NCI-H510A (cell line): ENCODE measurements around the gene SKA2.
"Not testable (repeated sequence)": the region's sequence is repeated elsewhere in the genome, so short reads cannot be mapped to it uniquely, and the experiment has no call there.

Source experiments
- DNase-seq: peaks from one replicate; lab custom pipeline; 2025; lab: John Stamatoyannopoulos, UW

Gene SKA2

DNA sequence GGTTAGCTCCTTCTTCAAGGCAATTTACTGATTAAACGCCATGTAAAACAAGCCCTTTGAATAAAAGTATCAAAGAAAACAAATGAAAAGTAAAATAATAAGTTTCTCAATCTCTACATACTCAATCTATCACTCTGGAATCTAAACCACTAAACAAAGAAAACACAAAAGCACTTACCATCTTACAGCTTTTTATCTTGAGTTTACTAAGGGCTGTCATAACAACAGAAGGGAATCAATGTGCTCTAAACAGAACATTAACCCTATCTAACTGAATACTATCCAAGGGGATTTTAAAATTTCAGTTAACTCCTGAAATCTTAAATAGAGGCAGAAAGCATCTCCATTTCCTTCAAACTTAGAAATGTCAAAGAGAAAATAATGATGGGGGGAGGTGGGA lies 3.4 kb downstream of the SKA2 start:
- DNase-seq: no peak

- DNase-seq: no peak
These were observed 4.0 kb downstream of the SKA2 start for GRCh38 chr17:59151006-59151405.

DNA sequence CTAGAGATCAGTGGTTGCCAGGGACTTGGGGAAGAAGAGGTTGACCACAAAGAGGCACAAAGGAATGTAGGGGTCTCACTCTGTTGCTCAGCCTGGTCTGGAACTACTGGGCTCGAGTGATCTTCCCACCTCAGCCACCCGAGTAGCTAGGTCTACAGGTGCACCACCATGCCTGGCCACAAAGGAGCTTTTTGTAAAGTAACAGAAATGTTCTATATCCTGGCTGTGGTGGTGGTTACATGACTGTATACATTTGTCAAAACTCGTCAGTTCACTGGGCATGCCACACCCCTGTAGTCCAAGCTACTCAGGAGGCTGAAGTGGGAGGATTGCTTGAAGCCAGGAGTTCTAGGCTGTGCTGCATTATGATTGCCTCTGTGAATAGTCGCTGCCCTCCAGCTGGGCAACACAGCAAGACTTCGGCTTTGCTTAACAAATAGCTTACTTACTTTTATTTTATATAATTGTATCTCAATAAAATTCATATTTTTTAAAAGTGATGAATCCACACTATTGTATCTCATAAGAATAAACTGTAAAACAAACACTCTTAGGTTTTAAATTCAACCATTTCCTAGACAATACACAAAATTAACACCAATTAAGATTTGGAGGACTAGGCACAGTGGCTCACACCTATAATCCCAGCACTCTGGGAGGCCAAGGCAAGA lies 5.0 kb downstream of the SKA2 start:
- no peak for DNase-seq

GRCh38 chr17:59149051-59149450 lies 5.9 kb downstream of the SKA2 start:
- DNase-seq: no peak

- no peak for DNase-seq
These were observed 9.4 kb downstream of the SKA2 start for GRCh38 chr17:59145571-59146096.

- no peak for DNase-seq
These were observed 13.1 kb downstream of the SKA2 start for GRCh38 chr17:59141860-59142259.

GRCh38 chr17:59139939-59140338 lies 15.0 kb downstream of the SKA2 start:
- no peak for DNase-seq

DNA sequence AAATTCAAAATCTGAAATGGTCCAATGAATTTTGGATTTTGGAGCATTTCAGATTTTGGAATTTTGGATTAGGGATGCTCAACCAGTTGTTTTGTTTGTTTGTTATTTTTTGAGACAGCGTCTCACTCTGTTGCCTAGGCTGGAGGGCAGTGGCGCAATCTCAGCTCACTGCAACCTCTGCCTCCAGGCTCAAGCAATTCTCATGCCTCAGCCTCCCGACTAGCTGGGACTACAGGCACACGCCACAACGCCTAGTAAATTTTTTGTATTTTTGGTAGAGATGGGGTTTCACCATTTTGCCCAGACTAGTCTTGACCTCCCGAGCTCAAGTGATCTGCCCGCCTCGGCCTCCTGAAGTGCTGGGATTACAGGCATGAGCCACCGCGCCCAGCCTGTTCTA lies 16.6 kb downstream of the SKA2 start:
- not testable (repeated sequence) for DNase-seq

GRCh38 chr17:59131131-59131530 lies 23.9 kb downstream of the SKA2 start:
- no peak for DNase-seq

DNA sequence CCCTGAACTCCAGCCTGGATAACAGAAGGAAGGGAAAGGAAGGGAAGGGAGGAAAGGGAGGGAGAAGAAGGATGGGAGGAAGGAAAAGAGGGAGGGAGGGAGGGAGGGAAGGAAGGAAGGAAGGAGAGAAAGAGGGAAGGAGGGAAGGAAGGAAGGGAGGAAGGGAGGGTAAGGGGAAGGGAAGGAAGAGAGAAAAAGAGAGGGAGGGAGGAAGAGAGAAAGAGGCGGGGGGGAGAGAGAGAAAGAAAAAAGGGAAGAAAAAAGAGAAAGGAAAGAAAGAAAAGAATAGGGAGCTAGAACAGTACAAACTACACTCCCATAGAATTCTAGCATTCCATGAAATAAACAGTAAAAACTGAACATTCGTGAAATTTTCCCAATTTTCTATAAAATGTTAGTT lies 25.2 kb downstream of the SKA2 start:
- no peak for DNase-seq

DNA sequence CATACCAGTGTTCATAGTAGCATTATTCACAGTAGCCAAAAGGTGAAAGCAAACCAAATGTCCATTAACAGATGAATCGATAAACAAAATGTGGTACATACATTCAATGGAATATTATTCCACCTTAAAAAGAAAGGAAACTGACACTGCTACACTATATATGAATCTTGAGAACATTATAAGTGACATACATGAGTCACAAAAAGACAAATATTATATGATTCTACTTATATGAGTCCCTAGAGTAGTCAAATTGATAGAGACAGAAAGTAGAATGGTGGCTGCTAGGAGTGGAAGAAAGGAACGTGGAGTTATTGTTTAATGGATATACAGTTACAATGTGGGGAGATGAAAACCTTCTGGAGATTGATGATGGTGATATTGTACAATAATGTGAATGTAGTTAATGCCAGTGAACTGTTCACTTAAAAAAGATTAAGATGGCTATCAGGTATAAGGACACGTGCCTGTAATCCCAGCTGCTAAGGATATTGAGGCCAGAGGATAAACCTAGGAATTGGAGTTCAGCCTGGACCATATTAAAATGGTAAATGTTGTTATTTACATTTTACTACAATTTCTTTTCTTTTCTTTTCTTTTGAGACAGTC lies 28.1 kb downstream of the SKA2 start:
- no peak for DNase-seq

- DNase-seq: no peak
These were observed 30.3 kb downstream of the SKA2 start for GRCh38 chr17:59124665-59125064.

DNA sequence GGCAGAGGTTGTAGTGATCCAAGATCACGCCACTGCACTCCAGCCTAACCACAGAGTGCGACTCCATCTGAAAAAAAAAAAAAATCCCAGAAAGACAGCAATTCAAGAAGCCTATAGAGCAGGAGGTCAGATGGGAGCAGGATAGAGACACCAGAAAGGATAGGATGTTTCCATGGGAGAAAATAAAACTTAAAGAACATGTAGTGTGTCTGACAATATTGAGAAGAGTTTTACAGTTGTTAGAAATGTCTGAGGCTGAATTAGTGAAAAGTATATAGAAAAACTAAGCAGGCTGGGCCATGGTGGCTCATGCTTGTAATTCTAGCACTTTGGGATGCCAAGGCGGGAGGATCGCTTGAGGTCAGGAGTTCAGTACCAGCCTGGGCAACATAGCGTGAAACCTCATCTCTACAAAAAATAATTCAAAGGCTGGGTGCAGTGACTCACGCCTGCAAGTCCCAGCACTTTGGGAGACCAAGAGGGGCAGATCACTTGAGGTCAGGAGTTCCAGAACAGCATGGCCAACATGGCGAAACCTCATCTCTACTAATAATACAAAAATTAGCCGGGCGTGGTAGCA lies 33.0 kb downstream of the SKA2 start:
- no peak for DNase-seq

GRCh38 chr17:59115474-59115873 lies 39.5 kb downstream of the SKA2 start:
- no peak for DNase-seq

- DNase-seq: no peak
These were observed 43.4 kb downstream of the SKA2 start for GRCh38 chr17:59111539-59111938.

DNA sequence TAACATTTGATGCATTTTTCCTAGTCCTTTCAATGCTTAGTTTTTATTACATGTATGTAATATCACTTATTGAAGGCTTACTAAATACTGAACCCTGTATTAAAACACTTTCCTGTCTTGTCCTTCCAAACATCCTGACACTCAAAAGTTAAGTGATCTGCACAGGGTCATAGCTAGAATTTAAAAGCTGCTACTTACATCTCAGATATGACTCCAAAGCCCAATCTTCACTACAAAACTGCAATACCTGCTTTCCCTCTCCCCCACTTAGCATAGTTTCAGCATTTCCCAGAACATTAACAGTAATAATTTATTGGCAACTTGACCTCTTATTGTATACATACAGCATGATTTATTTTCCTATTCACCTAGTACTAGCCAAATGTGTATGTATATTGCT lies 44.0 kb downstream of the SKA2 start:
- DNase-seq: no peak

- DNase-seq: no peak
These were observed 46.4 kb downstream of the SKA2 start for GRCh38 chr17:59108400-59109102.

GRCh38 chr17:59107306-59107670 lies 47.7 kb downstream of the SKA2 start:
- DNase-seq: no peak

DNA sequence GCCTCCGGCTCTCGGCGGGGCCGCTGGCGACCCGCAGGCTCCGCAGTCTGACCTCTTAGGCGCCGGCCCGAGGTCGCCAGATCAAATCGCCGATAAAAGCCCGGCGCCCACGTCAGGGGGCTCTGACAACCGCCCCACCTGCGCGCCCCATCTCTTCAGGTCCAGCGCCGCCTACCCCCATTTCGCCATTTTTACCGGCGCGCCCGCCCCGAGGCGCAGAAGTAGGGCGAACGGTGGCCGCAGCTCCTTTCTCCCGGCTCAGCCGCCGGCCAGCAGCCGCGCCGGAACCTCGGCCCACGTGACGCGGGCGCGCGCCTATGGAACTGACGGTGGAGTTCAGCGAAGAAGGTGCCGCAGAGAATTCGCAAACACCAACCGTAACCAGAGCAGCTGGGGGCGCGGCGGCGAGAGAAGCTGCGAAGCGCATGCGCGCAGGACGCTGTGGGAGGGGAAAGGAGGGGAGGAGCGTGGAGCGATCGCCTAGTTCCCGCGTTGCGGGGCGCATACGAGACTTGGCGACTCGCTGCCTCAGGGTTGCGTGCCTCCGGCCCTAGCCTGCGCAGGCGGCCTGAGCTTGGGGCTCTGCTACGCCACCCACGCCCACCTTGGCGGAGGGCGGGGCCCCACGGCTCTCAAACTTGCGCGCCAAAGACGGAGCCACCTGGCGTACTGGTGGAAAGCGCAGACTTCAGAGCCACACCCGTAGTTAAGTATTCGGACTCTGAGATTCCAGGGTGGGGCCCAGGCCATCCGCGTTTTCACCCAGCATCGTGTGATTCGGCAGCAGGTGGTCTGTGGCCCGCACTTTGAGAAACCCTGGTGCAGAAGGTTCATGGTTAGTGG lies 48.3 kb downstream of the SKA2 start, which contains the start of gene TRIM37:
Gene TRIM37 (minus strand): TSS at position 418 of the 843 bp plus-strand sequence. CDS start 419 bp downstream, outside the sequence.
- peak; percentile 98 for DNase-seq

- peak; percentile 50 for DNase-seq
These were observed 49.0 kb downstream of the SKA2 start for GRCh38 chr17:59105852-59106462.

GRCh38 chr17:59101178-59101577 lies 53.8 kb downstream of the SKA2 start:
- DNase-seq: no peak
